ENCODE data around the gene NCF4.

NCF4 gene

GRCh38 chr22:36838119-36839030 lies 22.4 kb upstream of the NCF4 start:
- FAIRE-seq = no peak

- FAIRE-seq = no peak
Observed at GRCh38 chr22:36839356-36840073, 21.3 kb upstream of the NCF4 start.

DNA sequence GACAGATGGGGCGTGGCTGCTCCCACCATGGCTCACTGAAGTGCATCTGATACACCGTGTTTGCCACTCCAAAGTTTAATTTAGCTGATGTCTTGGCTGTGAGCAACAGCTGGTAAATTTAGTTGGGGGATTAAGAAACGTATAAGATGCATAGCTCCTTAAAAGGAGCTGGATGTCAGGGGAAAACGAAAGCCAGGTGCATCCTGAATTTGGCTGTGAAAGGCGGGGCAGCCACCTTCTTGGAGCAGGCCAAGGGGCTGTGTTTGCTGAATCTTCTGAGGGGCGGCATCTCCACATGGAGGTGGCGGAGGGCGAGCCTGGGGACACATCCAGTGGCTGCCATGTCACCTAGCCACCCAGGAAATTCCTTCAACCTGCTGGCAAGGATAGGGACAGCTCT lies 20.7 kb upstream of the NCF4 start:
- no peak for FAIRE-seq

- no peak for FAIRE-seq
Observed at GRCh38 chr22:36846271-36846670, 14.5 kb upstream of the NCF4 start.

DNA sequence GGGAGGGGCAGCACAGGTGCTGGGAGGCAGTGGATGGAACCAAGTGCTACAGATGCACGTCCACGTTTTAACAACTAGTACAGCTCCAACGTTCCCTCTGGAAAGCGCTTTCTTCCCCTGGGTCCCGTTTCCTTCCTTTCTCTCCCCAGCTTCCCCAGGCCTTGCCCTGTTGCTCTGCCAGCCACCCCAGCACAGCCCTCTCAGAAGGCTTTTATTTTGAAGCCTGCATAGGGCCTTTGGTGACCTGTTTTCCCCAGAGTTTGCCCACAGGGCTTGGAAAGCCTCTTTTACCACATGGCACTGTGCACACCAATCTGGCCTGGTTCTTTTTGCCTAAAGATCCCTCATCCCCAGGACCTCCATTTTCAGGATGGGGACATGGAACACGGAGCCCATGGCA lies 13.9 kb upstream of the NCF4 start:
- FAIRE-seq = no peak

GRCh38 chr22:36850056-36850455 lies 10.8 kb upstream of the NCF4 start:
- no peak for FAIRE-seq

DNA sequence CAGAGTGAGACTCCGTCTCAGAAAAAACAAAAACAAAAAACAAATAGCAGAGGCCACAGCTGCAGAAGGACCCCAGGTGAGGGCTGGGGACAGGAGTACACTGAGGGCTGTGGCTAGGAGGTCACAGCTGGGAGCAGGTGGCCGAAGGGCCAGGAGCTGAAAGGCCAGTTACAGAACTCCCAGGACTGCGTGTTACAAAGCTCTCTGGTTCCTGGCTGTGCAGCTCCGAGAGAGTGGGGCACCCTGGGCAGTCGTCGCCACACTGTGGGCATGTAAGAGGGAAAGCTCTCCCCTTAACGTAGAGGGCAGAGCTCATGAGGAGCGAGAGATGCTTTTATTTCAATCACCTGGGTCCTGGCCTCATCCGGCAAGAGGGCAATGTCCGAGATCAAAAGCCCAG lies 10.1 kb upstream of the NCF4 start:
- no peak for FAIRE-seq

DNA sequence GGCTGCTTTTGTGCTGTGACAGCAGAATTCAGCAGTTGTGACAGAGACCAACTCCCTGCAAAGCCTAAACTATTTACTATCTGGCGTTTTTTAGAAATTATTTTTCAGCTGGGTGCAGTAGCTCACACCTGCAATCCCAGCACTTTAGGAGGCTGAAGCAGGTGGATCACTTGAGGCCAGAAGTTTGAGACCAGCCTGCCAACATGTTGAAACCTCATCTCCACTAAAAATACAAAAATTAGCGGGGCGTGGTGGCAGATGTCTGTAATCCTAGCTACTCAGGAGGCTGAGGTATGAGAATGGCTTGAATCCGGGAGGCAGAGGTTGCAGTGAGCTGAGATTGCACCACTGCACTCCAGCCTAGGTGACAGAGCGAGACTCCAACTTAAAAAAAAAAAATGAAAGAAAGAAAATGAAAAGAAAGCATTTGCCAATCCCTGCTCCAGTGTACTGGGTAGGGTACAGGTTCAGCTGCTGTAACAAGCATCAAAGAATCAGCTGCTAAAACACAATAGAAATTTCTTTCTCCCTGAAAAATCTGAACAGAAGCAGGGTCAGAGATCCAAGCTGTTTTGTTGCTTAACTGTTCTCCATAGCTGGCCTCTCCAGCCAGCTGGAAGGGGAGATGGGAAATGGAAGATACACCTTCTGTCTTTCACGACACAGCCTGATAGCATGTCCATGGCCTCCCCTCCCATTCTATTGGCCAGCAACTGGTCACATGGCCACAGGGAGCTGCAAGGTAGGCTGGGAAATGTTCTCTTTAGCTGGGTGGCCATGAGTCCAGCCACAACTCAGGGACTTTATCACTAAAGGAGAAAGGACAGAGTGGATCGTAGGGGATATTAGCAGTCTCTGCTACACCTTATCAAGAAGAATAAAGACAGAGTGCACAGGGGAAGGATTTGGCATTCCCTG lies 8.5 kb upstream of the NCF4 start:
- no peak for FAIRE-seq

GRCh38 chr22:36853407-36854099 lies 7.3 kb upstream of the NCF4 start:
- FAIRE-seq = no peak

- no peak for FAIRE-seq
Observed at GRCh38 chr22:36855478-36855877, 5.3 kb upstream of the NCF4 start.

DNA sequence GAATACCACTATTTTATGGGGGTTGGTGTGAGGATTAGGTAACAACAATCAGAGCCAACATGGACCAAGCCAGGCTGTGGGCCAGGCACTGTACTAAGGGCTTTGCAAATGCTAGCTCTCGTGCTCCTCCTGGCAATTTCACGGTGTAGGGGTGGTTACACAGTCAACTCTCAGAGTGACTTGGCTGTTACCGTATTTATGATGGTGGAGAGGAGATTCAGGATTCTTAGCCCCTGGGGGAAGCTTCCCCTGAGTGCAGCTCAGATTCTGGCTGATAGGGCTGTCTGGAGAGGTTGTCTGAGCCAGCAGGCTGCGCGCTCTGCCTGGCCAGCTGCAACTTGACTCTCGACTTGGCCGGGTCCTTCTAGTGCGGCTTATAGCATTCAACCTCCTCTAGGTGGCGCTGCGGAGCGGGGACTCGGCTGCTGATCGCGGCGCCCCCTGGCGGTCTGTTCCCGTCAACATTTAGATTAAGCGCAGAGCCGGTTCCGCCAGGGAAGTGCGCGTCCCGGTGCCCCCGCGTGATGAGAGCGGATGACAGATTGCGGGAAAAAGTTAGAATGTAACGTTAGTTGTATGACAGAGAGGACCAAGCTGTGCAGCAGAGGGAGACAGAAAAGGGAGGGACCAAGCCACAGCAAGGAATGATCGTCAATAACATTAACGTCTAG lies 4.5 kb upstream of the NCF4 start:
- FAIRE-seq = no peak

- no peak for FAIRE-seq
Observed at GRCh38 chr22:36856792-36857135, 4.0 kb upstream of the NCF4 start.

- FAIRE-seq = no peak
Observed at GRCh38 chr22:36858156-36858555, 2.6 kb upstream of the NCF4 start.

GRCh38 chr22:36858966-36859365 lies 1.8 kb upstream of the NCF4 start:
- no peak for FAIRE-seq

GRCh38 chr22:36860017-36860416 lies 789 bp upstream of the NCF4 start:
- no peak for FAIRE-seq

DNA sequence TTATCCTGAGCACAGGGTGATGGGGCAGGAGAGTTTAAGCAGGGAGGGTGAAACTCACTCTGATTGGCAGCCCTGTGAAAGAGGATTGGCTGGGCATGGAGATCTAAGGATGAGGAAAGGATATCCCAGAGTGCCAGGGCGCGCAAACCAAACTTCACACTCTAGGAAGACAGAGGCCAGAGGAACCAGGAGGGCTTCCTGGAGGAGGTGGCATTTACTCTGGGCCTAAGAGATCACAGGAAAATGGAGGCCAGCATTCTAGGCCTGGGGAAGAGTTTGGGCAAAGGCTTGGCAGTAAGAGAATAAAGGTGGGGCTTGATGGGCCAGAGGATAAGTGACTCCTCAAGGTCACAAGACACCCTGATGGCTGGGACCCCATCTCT lies 377 bp upstream of the NCF4 start:
- no peak for FAIRE-seq

DNA sequence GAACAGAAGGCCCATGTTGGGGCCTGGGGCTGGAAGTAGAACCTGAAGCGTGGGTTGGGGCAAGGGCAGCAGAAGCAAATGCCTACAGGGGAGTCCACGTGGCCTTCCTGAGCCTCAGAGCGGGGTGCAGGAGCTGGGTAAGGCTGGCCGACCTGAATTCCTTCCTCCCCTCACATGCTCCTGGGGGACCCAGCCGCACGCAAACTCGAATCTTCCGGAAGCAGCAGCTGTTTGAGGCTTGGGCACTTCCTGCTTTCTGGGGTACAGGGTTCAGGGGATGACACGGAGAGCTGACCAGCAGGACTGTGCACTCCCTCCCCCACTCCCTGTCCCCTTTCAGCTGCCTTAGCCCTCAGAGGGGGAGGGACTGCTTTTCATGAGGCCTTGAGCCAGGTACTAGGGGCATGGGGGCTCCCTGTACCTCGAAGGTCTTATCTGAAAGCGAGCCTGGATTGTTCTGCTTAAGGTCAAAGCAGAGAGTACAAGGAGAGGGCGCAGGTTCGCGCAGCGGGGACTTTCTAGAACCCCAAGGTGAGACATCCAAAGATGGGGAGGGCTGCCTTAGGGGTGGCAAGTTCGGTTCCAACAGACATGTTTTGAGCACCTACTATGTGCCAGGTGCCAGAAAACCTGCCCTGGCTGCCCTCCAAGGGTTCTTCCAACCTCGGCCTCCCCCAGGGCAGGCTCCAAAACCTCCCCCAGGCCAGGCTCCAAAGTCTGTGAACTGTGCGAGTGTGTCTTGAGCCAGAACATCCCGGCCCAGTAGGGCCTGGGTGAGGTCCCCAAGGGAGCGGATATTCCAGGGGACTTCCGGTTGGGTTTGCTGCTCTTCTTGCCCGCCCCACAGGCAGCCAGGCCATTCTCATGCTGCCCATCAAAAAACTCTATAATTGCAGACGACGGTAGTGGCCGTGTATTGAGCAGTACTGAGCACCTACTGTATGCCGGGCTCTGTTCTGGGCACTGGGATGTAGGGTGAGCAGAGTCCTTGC lies 1.7 kb downstream of the NCF4 start:
- FAIRE-seq = no peak

GRCh38 chr22:36863281-36863680 lies 2.5 kb downstream of the NCF4 start:
- no peak for FAIRE-seq

- no peak for FAIRE-seq
Observed at GRCh38 chr22:36863979-36864378, 3.2 kb downstream of the NCF4 start.

DNA sequence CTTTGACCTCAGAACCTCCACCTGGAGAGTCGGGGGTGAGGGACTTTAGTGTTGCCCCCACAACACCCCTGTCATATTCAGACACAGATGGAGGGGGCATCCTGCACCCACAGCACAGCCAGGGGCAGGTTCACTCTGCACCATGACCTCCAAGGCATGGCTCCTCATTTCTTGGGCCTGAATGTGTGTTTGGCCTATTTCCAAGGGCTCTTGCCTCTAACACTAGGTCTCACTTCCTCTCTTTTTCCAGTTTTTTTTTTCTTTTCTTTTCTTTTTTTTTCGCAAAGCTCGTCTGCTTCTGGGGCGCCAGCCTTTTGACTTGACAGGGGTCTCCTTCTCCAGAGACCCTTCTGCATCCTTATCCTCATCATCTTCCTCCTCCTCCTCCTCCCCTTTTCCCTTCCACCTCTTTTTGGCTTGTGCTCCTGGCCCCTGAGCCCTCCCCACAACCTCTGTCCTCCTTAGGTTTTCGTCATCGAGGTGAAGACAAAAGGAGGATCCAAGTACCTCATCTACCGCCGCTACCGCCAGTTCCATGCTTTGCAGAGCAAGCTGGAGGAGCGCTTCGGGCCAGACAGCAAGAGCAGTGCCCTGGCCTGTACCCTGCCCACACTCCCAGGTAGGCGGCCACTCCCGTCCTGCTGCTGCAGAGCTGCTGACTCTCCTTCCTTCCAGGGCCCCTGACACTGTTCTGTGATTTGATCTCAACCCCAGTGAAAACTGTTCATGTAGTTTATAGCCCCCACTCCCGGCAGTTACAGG lies 3.8 kb downstream of the NCF4 start:
- FAIRE-seq = no peak

All from colon (tissue), 2 donors.